Lower lobe of right lung (tissue), 2 donors: ENCODE results near the gene SLC16A13. TPM values are rescaled to one million over a fixed set of nuclear protein-coding genes. Genes with fewer than 3 reads are reported as not detected.
"Not testable (repeated sequence)": the region's sequence is repeated elsewhere in the genome, so short reads cannot be mapped to it uniquely, and the experiment has no call there.

Experiments used
- ATAC-seq, 2 donors: fragments of 200-7000 bp; cut with Tn5 transposase; one replicate each; pipeline ENCODE4 v1.9.1; 2020 to 2022; ENCODE audit warnings: mild to moderate bottlenecking in 2 of 2, moderate library complexity in 2 of 2
- DNase-seq: peaks from one replicate; pipeline ENCODE4 v3.0.0-alpha.2; 2020
- H3K27ac ChIP-seq: fragments of 200-600 bp; one replicate; pipeline ENCODE4 v1.8.0; 2022
- H3K27me3 ChIP-seq: fragments of 200-600 bp; one replicate; pipeline ENCODE4 v1.8.0; 2022; ENCODE audit warnings: low read depth
- H3K36me3 ChIP-seq: fragments of 200-600 bp; one replicate; pipeline ENCODE4 v1.8.0; 2022; ENCODE audit warnings: mild to moderate bottlenecking
- H3K4me1 ChIP-seq: fragments of 200-600 bp; one replicate; pipeline ENCODE4 v1.8.0; 2022
- H3K4me3 ChIP-seq: fragments of 200-600 bp; one replicate; pipeline ENCODE4 v1.8.0; 2022; ENCODE audit warnings: mild to moderate bottlenecking
- H3K9me3 ChIP-seq: fragments of 200-600 bp; one replicate; pipeline ENCODE4 v1.8.0; 2022
- CTCF ChIP-seq: fragments of 200-600 bp; IDR thresholded peaks from one replicate; pipeline ENCODE4 v1.8.0; 2022; ENCODE audit warnings: antibody characterized with exemption, mild to moderate bottlenecking
- intact Hi-C: fragments of 100-400 bp; cut with DNase I; formaldehyde crosslinking; loops from one replicate; pipeline ENCODE4 v1.11.0; 2022
- long read RNA-seq: library from polyadenylated mRNA; unstranded; transcript quantifications from one replicate; pipeline ENCODE4 v2.0.0, GENCODE V29; 2021
- total RNA-seq: library from RNA; stranded (reverse); fragmentation: NEBNext Ultra II Directional; extraction: Animal tissue kit (Norgen Biotek cat#: 25700); gene quantifications from one replicate; pipeline ENCODE4 v1.2.1, GENCODE V29; 2021
- donor health status: DM: no; HTN: yes; CAD: no; lungs with severe emphysema.

The SLC16A13 gene
- 9.9 TPM for total RNA-seq
- long read RNA-seq, partial matches to known transcripts = 4 of 9 reads
- long read RNA-seq, other reads (novel, unspliced or antisense) = 2 of 9 reads

GRCh38 chr17:7035591-7036368 is at the start of gene SLC16A13:
TSS of gene SLC16A13 (plus strand) at chr17:7036015. CDS start at chr17:7036383, 368 bp downstream.
- intact Hi-C loops = no loop called here

GRCh38 chr17:6986676-6987075 is 49.1 kb upstream of the SLC16A13 start:
- DNase-seq (no peak), ATAC-seq (no peak)
- Histone ChIP-seq H3K27me3 (no peaks in the 10 kb centered on the region), H3K4me1 (no peaks in the 10 kb centered on the region), H3K27ac (no peak overlapping the region), H3K4me3 (no peak overlapping the region), H3K36me3 (no peaks in the 10 kb centered on the region), H3K9me3 (no peaks in the 10 kb centered on the region)
- no peak for TF ChIP-seq CTCF
- intact Hi-C loops = no loop called here

More at GRCh38 chr17:7035591-7036368, at the start of gene SLC16A13:
- H3K27ac ChIP-seq = peak within 1 kb of the TSS; percentile 88
- H3K4me3 ChIP-seq = peak within 1 kb of the TSS; percentile 76
- H3K4me1 ChIP-seq = peaks cover 28% of the 10 kb centered on the region
- H3K9me3 ChIP-seq = no peaks in the 10 kb centered on the region
- DNase-seq = peak; percentile 99
- no peak for TF ChIP-seq CTCF
- peak; percentile 98 for ATAC-seq
- no peaks in the 10 kb centered on the region for H3K36me3 ChIP-seq
- no peaks in the 10 kb centered on the region for H3K27me3 ChIP-seq

GRCh38 chr17:6989779-6990178 is 46.0 kb upstream of the SLC16A13 start:
- Histone ChIP-seq H3K27ac (no peak overlapping the region), H3K9me3 (no peaks in the 10 kb centered on the region), H3K36me3 (no peaks in the 10 kb centered on the region), H3K27me3 (no peaks in the 10 kb centered on the region), H3K4me3 (no peak overlapping the region), H3K4me1 (no peaks in the 10 kb centered on the region)
- ATAC-seq (no peak), DNase-seq (no peak)
- intact Hi-C loops = no loop called here
- no peak for TF ChIP-seq CTCF

- H3K4me3 ChIP-seq, intact Hi-C loops, H3K4me1 ChIP-seq, H3K9me3 ChIP-seq, H3K27me3 ChIP-seq, ATAC-seq, H3K27ac ChIP-seq, DNase-seq: not testable (repeated sequence)
- peaks cover 16% of the 10 kb centered on the region for H3K36me3 ChIP-seq
Observed at GRCh38 chr17:6993613-6994056, 42.2 kb upstream of the SLC16A13 start.

- H3K27ac ChIP-seq = no peak overlapping the region
- no peak for TF ChIP-seq CTCF
- peaks cover 21% of the 10 kb centered on the region for H3K36me3 ChIP-seq
- no peaks in the 10 kb centered on the region for H3K27me3 ChIP-seq
- DNase-seq (no peak), ATAC-seq (no peak)
- intact Hi-C loops = no loop called here
- H3K9me3 ChIP-seq = no peaks in the 10 kb centered on the region
- H3K4me1 ChIP-seq = peaks cover 6% of the 10 kb centered on the region
- H3K4me3 ChIP-seq = no peak overlapping the region
Observed at GRCh38 chr17:6994118-6994598, 41.7 kb upstream of the SLC16A13 start.

GRCh38 chr17:6994666-6995256 is 41.1 kb upstream of the SLC16A13 start:
- peaks cover 27% of the 10 kb centered on the region for H3K36me3 ChIP-seq
- H3K4me3 ChIP-seq = no peak overlapping the region
- no peak overlapping the region for H3K27ac ChIP-seq
- intact Hi-C loops = no loop called here
- TF ChIP-seq CTCF = no peak
- H3K4me1 ChIP-seq = peaks cover 6% of the 10 kb centered on the region
- H3K9me3 ChIP-seq = no peaks in the 10 kb centered on the region
- H3K27me3 ChIP-seq = no peaks in the 10 kb centered on the region
- DNase-seq (no peak), ATAC-seq (no peak)
